Measurements from ENCODE around the gene SLC25A22.
A peak's percentile ranks its signal among the peaks of the same experiment; 100 is the strongest.

The SLC25A22 gene

GRCh38 chr11:813072-813455, 15.0 kb upstream of the SLC25A22 start:
- TF ChIP-seq, protein P1, sequence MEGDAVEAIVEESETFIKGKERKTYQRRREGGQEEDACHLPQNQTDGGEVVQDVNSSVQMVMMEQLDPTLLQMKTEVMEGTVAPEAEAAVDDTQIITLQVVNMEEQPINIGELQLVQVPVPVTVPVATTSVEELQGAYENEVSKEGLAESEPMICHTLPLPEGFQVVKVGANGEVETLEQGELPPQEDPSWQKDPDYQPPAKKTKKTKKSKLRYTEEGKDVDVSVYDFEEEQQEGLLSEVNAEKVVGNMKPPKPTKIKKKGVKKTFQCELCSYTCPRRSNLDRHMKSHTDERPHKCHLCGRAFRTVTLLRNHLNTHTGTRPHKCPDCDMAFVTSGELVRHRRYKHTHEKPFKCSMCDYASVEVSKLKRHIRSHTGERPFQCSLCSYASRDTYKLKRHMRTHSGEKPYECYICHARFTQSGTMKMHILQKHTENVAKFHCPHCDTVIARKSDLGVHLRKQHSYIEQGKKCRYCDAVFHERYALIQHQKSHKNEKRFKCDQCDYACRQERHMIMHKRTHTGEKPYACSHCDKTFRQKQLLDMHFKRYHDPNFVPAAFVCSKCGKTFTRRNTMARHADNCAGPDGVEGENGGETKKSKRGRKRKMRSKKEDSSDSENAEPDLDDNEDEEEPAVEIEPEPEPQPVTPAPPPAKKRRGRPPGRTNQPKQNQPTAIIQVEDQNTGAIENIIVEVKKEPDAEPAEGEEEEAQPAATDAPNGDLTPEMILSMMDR (conservative IDR thresholded peaks at IDR 0.05) = no peak
- TF ChIP-seq ZFX (IDR thresholded peaks at IDR 0.05) = no peak
- no peak overlapping the region for H3K27ac ChIP-seq

GRCh38 chr11:812390-812789, 14.3 kb upstream of the SLC25A22 start:
- TF ChIP-seq ZFX (IDR thresholded peaks at IDR 0.05) = no peak
- TF ChIP-seq, protein P1 (conservative IDR thresholded peaks at IDR 0.05) = no peak
- peak overlapping the region; percentile 96 for H3K27ac ChIP-seq

DNA sequence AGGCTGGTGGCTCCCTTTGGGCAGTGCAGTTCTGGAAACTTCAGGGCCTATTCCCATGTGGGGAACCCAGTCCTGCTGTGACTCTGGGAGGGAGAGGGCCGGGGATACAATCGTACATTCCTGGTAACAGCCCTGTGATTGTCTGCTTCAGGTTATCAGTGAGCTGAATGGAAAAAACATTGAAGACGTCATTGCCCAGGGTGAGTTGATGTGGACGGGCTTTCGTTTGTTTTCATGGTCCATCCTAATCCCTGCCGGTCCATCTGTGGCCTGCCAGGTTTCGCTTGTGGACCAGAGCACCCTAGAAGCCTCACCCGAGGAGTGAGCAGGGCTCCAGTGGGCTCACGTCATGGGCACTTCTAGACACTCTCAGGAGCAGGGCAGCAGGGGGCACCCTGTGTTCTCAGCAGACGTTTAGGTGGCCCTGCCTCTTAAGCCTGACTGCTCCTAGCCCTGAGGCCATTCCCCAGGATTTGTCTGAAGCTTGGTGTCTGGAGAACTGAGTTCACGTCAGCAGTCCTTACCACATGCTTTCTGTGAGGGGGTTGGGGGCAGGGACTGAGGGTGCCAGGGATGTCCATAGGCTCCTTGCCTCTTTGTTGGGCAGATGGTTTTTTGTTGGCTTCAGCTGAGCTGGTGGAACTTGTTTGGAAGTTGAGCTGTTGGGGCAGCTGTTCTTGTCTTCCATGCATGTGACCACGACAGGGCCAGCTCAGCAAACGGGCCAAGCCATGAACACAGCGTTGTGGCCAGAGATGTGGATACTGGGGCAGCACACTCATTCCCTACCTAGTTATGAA, 13.6 kb upstream of the SLC25A22 start:
- no peak for TF ChIP-seq ZFX (IDR thresholded peaks at IDR 0.05)
- TF ChIP-seq, protein P1 (conservative IDR thresholded peaks at IDR 0.05) = no peak
- peak overlapping the region; percentile 96 for H3K27ac ChIP-seq

- TF ChIP-seq, protein P1 (conservative IDR thresholded peaks at IDR 0.05) = no peak
- TF ChIP-seq ZFX (IDR thresholded peaks at IDR 0.05) = peak; percentile 49; the same call in 1 of the 2 replicates
- H3K27ac ChIP-seq = peak overlapping the region; percentile 96
These were observed 12.0 kb upstream of the SLC25A22 start for GRCh38 chr11:810040-810567.

DNA sequence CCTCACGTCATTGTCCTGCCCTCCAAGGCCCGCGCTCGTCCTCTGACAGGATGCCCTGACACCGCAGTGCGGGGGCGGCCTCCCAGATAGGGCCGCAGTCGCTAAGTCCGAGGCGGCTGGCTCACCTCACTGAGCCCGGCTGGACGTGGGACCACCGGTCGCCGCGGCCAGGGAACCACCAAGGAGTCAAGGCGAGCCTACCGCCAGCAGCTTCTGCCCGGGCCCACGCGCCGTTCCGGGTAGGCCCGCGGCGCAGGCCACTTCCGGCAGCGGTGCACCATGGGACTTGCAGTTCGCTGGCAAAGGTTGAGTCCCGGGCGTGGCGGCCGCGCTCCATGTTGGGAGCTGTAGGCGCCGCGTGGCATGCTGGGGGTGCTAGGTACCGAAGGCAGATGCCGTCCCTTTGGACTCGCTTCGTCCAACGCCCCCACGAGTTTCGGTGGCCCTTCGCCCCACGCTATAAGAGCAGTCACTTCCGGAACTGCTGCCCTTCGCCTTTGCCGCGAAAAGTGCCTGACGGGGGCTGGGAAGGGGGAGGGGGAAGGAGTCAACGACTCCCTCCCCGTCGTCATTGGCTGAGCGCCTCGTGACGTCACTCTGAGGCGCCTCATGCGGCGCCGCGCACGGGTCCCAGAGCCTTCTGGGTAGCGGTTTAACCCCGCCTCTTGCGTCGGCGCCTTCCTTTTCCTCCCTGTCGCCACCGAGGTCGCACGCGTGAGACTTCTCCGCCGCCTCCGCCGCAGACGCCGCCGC, 11.4 kb upstream of the SLC25A22 start, which contains the start of gene RPLP2:
Gene RPLP2 (plus strand): TSS at position 681 of the 753 bp plus-strand sequence. CDS start 268 bp downstream, outside the sequence.
- peak within 1 kb of the TSS; percentile 96 for H3K27ac ChIP-seq
- TF ChIP-seq, protein P1 (conservative IDR thresholded peaks at IDR 0.05) = no peak
- TF ChIP-seq ZFX (IDR thresholded peaks at IDR 0.05) = peak; percentile 99

DNA sequence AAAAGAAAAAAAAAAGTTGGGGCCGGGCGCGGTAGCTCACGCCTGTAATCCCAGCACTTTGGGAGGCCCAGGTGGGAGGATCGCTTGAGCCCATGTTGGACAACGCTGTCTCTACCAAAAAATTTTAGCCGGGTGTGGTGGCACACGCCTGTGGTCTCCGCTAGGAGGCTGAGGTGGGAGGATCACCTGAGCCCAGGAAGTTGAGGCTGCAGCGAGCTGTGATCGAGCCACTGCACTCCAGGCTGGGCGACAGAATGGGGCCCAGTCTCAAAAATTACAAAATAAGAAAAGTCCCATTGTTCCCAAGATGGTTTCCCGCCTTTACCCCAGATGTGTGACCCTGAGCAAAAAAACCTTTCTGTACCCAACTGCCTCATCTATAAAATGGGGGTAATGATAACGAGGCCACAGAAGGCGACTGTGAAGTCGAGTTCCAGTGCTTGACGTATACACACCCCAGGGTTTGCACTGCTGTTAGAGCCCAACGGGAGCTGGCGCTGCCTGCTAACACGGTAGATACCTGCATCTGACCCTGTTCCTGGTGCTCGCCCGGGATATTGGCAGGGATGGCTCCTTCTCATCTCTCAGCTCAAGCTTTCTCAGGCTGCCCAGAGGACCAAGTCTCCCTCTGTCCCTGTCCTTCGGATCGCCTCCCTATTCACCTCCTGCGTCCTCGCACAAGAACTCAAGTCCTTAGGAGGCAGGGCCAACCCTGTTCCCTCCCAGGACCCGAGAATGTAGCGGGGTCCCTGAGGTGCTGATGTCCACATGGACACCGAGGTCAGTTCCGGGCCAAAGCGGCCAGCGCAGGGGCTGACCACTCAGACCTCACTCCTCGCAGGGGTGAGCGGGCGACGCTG, 10.6 kb upstream of the SLC25A22 start:
- TF ChIP-seq, protein P1 (conservative IDR thresholded peaks at IDR 0.05) = no peak; the same call in 1 of the 2 replicates
- TF ChIP-seq ZFX (IDR thresholded peaks at IDR 0.05) = no peak
- peak overlapping the region; percentile 96 for H3K27ac ChIP-seq

All from C4-2B (cell line).